DMS114 treated with DMSO at 0.1 percent for 48 hours (cell line): ENCODE measurements around the gene NCOA1.
"Not testable (repeated sequence)": the region's sequence is repeated elsewhere in the genome, so short reads cannot be mapped to it uniquely, and the experiment has no call there.

ENCODE experiments used
- DNase-seq: peaks from one replicate; lab custom pipeline; 2025; ENCODE audit not compliant: unreplicated experiment; lab: John Stamatoyannopoulos, UW

The NCOA1 gene

GRCh38 chr2:24676493-24676892, 185.4 kb downstream of the NCOA1 start:
- no peak for DNase-seq

GRCh38 chr2:24678066-24678465, 187.0 kb downstream of the NCOA1 start:
- DNase-seq: not testable (repeated sequence)

- no peak for DNase-seq
These were observed 189.1 kb downstream of the NCOA1 start for GRCh38 chr2:24680196-24680595.

- DNase-seq: no peak
These were observed 191.2 kb downstream of the NCOA1 start for GRCh38 chr2:24682304-24682703.

GRCh38 chr2:24683408-24683807, 192.4 kb downstream of the NCOA1 start:
- no peak for DNase-seq

- no peak for DNase-seq
These were observed 199.5 kb downstream of the NCOA1 start for GRCh38 chr2:24690524-24690923.

- DNase-seq: no peak
These were observed 200.8 kb downstream of the NCOA1 start for GRCh38 chr2:24691806-24692205.

GRCh38 chr2:24697792-24698191, 206.7 kb downstream of the NCOA1 start:
- no peak for DNase-seq

GRCh38 chr2:24702800-24703199, 211.7 kb downstream of the NCOA1 start:
- DNase-seq: no peak

- no peak for DNase-seq
These were observed 213.6 kb downstream of the NCOA1 start for GRCh38 chr2:24704692-24705091.

GRCh38 chr2:24707143-24707542, 216.1 kb downstream of the NCOA1 start:
- no peak for DNase-seq

- no peak for DNase-seq
These were observed 217.6 kb downstream of the NCOA1 start for GRCh38 chr2:24708537-24709152.

GRCh38 chr2:24710806-24711205, 219.8 kb downstream of the NCOA1 start:
- no peak for DNase-seq

- no peak for DNase-seq
These were observed 220.8 kb downstream of the NCOA1 start for GRCh38 chr2:24711865-24712264.

- no peak for DNase-seq
These were observed 221.2 kb downstream of the NCOA1 start for GRCh38 chr2:24712296-24712695.

- DNase-seq: no peak
These were observed 226.4 kb downstream of the NCOA1 start for GRCh38 chr2:24717263-24717951.

- DNase-seq: no peak
These were observed 229.3 kb downstream of the NCOA1 start for GRCh38 chr2:24720310-24720709.

GRCh38 chr2:24721470-24721869, 230.4 kb downstream of the NCOA1 start:
- no peak for DNase-seq

- DNase-seq: no peak
These were observed 231.2 kb downstream of the NCOA1 start for GRCh38 chr2:24722141-24722790.

GRCh38 chr2:24723191-24723590, 232.1 kb downstream of the NCOA1 start:
- no peak for DNase-seq

- no peak for DNase-seq
These were observed 232.6 kb downstream of the NCOA1 start for GRCh38 chr2:24723665-24724064.

- DNase-seq: no peak
These were observed 233.2 kb downstream of the NCOA1 start for GRCh38 chr2:24724111-24724775.
